Measurements from ENCODE around the gene DENND1B. TPM values are rescaled to one million over a fixed set of nuclear protein-coding genes. Genes with fewer than 3 reads are reported as not detected.

Gene DENND1B
- total and polyA plus RNA-seq, 9 of the 15 experiments (the other 6 are each of a cell fraction or from before 2014, with no cell fraction given) = 2.1 to 12.1 (median 7.5) TPM

DNA sequence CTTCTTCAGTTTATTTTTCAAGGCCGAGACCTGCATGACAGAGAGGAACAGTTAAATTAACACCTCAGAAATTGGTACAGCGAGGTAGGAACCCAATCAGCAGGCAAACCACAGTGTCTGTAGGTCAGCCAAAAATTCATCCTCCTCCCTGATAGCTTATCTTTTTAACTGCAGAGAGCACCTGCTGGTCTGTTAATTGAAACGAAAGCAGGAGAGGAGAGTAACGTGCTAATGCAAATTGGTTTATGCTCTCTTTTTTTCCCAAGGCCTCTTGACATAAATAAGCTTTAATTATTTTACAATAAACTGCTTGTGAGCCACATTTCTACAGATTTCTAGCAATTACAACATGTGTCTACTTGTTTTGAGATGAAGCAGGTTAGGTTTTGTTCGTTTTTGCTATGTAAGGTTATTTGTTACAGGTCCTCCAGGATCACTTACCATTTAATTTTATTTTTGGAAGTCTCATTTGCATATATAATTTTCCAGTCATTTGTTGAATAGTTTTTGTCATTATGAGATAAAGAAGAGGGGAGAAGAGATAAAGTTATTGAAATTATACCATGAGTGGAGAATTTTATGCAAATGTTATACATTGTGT is 179.9 kb downstream of the DENND1B start (continued):
- no peak for TF ChIP-seq ZNF445 (CRISPR knock-in tag; IDR thresholded peaks at IDR 0.05; ENCODE audit: low read depth)
- no peak for TF ChIP-seq DIDO1 (tag; IDR thresholded peaks at IDR 0.05; ENCODE audit: low read depth)
- TF ChIP-seq, protein P1, sequence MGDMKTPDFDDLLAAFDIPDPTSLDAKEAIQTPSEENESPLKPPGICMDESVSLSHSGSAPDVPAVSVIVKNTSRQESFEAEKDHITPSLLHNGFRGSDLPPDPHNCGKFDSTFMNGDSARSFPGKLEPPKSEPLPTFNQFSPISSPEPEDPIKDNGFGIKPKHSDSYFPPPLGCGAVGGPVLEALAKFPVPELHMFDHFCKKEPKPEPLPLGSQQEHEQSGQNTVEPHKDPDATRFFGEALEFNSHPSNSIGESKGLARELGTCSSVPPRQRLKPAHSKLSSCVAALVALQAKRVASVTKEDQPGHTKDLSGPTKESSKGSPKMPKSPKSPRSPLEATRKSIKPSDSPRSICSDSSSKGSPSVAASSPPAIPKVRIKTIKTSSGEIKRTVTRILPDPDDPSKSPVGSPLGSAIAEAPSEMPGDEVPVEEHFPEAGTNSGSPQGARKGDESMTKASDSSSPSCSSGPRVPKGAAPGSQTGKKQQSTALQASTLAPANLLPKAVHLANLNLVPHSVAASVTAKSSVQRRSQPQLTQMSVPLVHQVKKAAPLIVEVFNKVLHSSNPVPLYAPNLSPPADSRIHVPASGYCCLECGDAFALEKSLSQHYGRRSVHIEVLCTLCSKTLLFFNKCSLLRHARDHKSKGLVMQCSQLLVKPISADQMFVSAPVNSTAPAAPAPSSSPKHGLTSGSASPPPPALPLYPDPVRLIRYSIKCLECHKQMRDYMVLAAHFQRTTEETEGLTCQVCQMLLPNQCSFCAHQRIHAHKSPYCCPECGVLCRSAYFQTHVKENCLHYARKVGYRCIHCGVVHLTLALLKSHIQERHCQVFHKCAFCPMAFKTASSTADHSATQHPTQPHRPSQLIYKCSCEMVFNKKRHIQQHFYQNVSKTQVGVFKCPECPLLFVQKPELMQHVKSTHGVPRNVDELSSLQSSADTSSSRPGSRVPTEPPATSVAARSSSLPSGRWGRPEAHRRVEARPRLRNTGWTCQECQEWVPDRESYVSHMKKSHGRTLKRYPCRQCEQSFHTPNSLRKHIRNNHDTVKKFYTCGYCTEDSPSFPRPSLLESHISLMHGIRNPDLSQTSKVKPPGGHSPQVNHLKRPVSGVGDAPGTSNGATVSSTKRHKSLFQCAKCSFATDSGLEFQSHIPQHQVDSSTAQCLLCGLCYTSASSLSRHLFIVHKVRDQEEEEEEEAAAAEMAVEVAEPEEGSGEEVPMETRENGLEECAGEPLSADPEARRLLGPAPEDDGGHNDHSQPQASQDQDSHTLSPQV (IDR thresholded peaks at IDR 0.05) = no peak
- TF ChIP-seq GTF2F1 (IDR thresholded peaks at IDR 0.05; ENCODE audit: low read depth, low read length) = no peak
- TF ChIP-seq NFATC3 (IDR thresholded peaks at IDR 0.05) = no peak
- TF ChIP-seq KDM1A (IDR thresholded peaks at IDR 0.05) = 0 out of 4 replicates have a peak, but pooled peaks of 1 of the 2 experiments have one; percentile 12
- TF ChIP-seq TAL1 (IDR thresholded peaks at IDR 0.05) = peak; percentile 26; the same call in 1 of the 2 replicates
- TF ChIP-seq MAFG (tag; conservative IDR thresholded peaks at IDR 0.05) = peak; percentile 34
- no peak for TF ChIP-seq SREBF2 (CRISPR knock-in tag; IDR thresholded peaks at IDR 0.05)
- TF ChIP-seq, protein P2, sequence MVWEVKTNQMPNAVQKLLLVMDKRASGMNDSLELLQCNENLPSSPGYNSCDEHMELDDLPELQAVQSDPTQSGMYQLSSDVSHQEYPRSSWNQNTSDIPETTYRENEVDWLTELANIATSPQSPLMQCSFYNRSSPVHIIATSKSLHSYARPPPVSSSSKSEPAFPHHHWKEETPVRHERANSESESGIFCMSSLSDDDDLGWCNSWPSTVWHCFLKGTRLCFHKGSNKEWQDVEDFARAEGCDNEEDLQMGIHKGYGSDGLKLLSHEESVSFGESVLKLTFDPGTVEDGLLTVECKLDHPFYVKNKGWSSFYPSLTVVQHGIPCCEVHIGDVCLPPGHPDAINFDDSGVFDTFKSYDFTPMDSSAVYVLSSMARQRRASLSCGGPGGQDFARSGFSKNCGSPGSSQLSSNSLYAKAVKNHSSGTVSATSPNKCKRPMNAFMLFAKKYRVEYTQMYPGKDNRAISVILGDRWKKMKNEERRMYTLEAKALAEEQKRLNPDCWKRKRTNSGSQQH (CRISPR knock-in tag; IDR thresholded peaks at IDR 0.05) = no peak
- TF ChIP-seq, protein P3, sequence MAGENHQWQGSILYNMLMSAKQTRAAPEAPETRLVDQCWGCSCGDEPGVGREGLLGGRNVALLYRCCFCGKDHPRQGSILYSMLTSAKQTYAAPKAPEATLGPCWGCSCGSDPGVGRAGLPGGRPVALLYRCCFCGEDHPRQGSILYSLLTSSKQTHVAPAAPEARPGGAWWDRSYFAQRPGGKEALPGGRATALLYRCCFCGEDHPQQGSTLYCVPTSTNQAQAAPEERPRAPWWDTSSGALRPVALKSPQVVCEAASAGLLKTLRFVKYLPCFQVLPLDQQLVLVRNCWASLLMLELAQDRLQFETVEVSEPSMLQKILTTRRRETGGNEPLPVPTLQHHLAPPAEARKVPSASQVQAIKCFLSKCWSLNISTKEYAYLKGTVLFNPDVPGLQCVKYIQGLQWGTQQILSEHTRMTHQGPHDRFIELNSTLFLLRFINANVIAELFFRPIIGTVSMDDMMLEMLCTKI (IDR thresholded peaks at IDR 0.05; ENCODE audit: partially characterized antibody) = no peak
- TF ChIP-seq CTBP1 (IDR thresholded peaks at IDR 0.05; ENCODE audit: borderline replicate concordance) = peak; percentile 61; the same call in 1 of the 2 replicates
- TF ChIP-seq PCBP2 (IDR thresholded peaks at IDR 0.05; ENCODE audit: low read depth, low read length, poor library complexity, severe bottlenecking) = no peak
- no peak for TF ChIP-seq FOXK2 (conservative IDR thresholded peaks at IDR 0.05 in 1 of 2, IDR thresholded peaks at IDR 0.05 in 1 of 2; ENCODE audit: low read depth in 2 of 2)
- TF ChIP-seq LCOR (CRISPR knock-in tag; IDR thresholded peaks at IDR 0.05) = 0 out of 2 replicates have a peak, but pooled peaks have one; percentile 27
- TF ChIP-seq ZNF174 (CRISPR knock-in tag; IDR thresholded peaks at IDR 0.05) = no peak
- TF ChIP-seq ZNF551 (CRISPR knock-in tag; IDR thresholded peaks at IDR 0.05) = no peak
- TF ChIP-seq, protein P4, sequence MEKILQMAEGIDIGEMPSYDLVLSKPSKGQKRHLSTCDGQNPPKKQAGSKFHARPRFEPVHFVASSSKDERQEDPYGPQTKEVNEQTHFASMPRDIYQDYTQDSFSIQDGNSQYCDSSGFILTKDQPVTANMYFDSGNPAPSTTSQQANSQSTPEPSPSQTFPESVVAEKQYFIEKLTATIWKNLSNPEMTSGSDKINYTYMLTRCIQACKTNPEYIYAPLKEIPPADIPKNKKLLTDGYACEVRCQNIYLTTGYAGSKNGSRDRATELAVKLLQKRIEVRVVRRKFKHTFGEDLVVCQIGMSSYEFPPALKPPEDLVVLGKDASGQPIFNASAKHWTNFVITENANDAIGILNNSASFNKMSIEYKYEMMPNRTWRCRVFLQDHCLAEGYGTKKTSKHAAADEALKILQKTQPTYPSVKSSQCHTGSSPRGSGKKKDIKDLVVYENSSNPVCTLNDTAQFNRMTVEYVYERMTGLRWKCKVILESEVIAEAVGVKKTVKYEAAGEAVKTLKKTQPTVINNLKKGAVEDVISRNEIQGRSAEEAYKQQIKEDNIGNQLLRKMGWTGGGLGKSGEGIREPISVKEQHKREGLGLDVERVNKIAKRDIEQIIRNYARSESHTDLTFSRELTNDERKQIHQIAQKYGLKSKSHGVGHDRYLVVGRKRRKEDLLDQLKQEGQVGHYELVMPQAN (IDR thresholded peaks at IDR 0.05; ENCODE audit: borderline replicate concordance) = no peak
- no peak for TF ChIP-seq PML (IDR thresholded peaks at IDR 0.05; ENCODE audit: low read length)
- no peak for TF ChIP-seq TSC22D4 (tag; IDR thresholded peaks at IDR 0.05)
